Activated CD4-positive, alpha-beta T cell treated with anti-CD3 and anti-CD28 coated beads for 1 hour (primary cell): ENCODE results near the gene MCFD2.

Source experiments
- DNase-seq: peaks from one replicate; pipeline ENCODE4 v3.0.0-alpha.2; 2020

The MCFD2 gene

GRCh38 chr2:46871976-46872381 lies 43.6 kb downstream of the MCFD2 start:
- DNase-seq, result no peak

- no peak for DNase-seq
Observed at GRCh38 chr2:46870051-46870839, 45.4 kb downstream of the MCFD2 start.

GRCh38 chr2:46869621-46870020 lies 46.0 kb downstream of the MCFD2 start:
- DNase-seq, result no peak

- no peak for DNase-seq
Observed at GRCh38 chr2:46866770-46867246, 48.8 kb downstream of the MCFD2 start.

GRCh38 chr2:46865181-46865970 lies 50.2 kb downstream of the MCFD2 start:
- DNase-seq, result no peak

GRCh38 chr2:46863882-46864281 lies 51.7 kb downstream of the MCFD2 start:
- DNase-seq, result no peak

- DNase-seq, result no peak
Observed at GRCh38 chr2:46862514-46862913, 53.1 kb downstream of the MCFD2 start.

GRCh38 chr2:46861916-46862315 lies 53.7 kb downstream of the MCFD2 start:
- no peak for DNase-seq

GRCh38 chr2:46859482-46859881 lies 56.1 kb downstream of the MCFD2 start:
- no peak for DNase-seq

GRCh38 chr2:46858702-46859090 lies 56.9 kb downstream of the MCFD2 start:
- DNase-seq, result no peak

GRCh38 chr2:46857871-46858701 lies 57.5 kb downstream of the MCFD2 start:
- no peak for DNase-seq

GRCh38 chr2:46856336-46856735 lies 59.3 kb downstream of the MCFD2 start:
- DNase-seq, result no peak

GRCh38 chr2:46855805-46856204 lies 59.8 kb downstream of the MCFD2 start:
- no peak for DNase-seq

- DNase-seq, result no peak
Observed at GRCh38 chr2:46854260-46854659, 61.3 kb downstream of the MCFD2 start.

GRCh38 chr2:46852598-46852997 lies 63.0 kb downstream of the MCFD2 start:
- no peak for DNase-seq

- no peak for DNase-seq
Observed at GRCh38 chr2:46852124-46852523, 63.5 kb downstream of the MCFD2 start.
